ENCODE results near the gene EFTUD2.

DNA sequence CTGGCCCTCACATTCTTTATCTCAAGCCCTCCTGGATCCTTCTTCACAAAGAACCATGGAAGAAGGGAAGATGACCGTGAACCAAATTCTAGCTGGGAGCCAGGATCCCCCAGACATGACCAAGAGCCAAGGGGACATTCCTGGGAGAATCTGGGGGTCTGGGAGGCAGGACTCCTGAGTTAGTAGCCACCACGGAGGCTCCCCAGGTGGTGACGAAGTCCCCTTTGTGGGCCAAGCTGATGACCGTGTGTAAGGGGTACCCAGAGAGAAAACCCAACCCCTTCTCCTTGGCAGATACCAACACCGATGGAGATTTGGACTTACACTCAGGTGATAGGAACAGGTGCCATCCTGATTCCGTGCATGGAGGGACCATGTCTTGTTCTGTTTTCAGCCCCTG, 22.9 kb upstream of the EFTUD2 start:
- TF ChIP-seq CTCF (conservative IDR thresholded peaks at IDR 0.05 in 1 of 2, IDR thresholded peaks at IDR 0.05 in 1 of 2; ENCODE audit: low read depth in 1 of 2, low read length in 2 of 2) (no peak), EZH2 (IDR thresholded peaks at IDR 0.05; ENCODE audit: low read length, missing control alignments) (no peak)

Measured in fibroblast of lung (primary cell).